Mesenchymal stem cell (in vitro differentiated cells and primary cell): ENCODE data around the gene WDR31.

ENCODE experiments used
- DNase-seq: peaks from one replicate; pipeline ENCODE4 v3.0.0-alpha.2; 2013
- H2AFZ ChIP-seq: one replicate; pipeline ENCODE4 v1.6.1; 2013; ENCODE audit warnings: low read depth, mild to moderate bottlenecking, control low read depth, inconsistent platforms, low read length, moderate library complexity
- H2AK5ac ChIP-seq: 2 replicates; pipeline ENCODE4 v1.6.1; 2013; ENCODE audit warnings: low read length, moderate library complexity, mild to moderate bottlenecking, inconsistent platforms; ENCODE audit not compliant: severe bottlenecking
- H2BK120ac ChIP-seq: one replicate; pipeline ENCODE4 v1.6.1; 2013; ENCODE audit warnings: low read depth, mild to moderate bottlenecking, inconsistent platforms, low read length, moderate library complexity
- H2BK12ac ChIP-seq, 2 experiments: one replicate each; pipeline ENCODE4 v1.6.1; 2013; ENCODE audit warnings: inconsistent platforms in 2 of 2, low read length in 2 of 2, mild to moderate bottlenecking in 2 of 2, moderate library complexity in 2 of 2, control low read depth in 1 of 2
- H2BK15ac ChIP-seq: one replicate; pipeline ENCODE4 v1.6.1; 2013; ENCODE audit warnings: mild to moderate bottlenecking, low read depth, inconsistent platforms; ENCODE audit not compliant: poor library complexity, severe bottlenecking
- H2BK5ac ChIP-seq: 2 replicates; pipeline ENCODE4 v1.6.1; 2013; ENCODE audit warnings: low read depth, mild to moderate bottlenecking, low read length, control low read depth, inconsistent platforms; ENCODE audit not compliant: poor library complexity, severe bottlenecking
- H3K14ac ChIP-seq, 2 experiments: one replicate each; pipeline ENCODE4 v1.6.1; 2013; ENCODE audit warnings: inconsistent platforms in 2 of 2, low read length in 2 of 2, control low read depth in 1 of 2, mild to moderate bottlenecking in 1 of 2, moderate library complexity in 1 of 2
- H3K18ac ChIP-seq, 2 experiments: one replicate each; pipeline ENCODE4 v1.6.1; 2013; ENCODE audit warnings: inconsistent platforms in 2 of 2, low read length in 2 of 2, control low read depth in 1 of 2, low read depth in 1 of 2, mild to moderate bottlenecking in 1 of 2
- H3K23ac ChIP-seq, 2 experiments: one replicate each; pipeline ENCODE4 v1.6.1; 2013; ENCODE audit warnings: inconsistent platforms in 2 of 2, low read length in 2 of 2, mild to moderate bottlenecking in 2 of 2, moderate library complexity in 2 of 2, control low read depth in 1 of 2
- H3K27ac ChIP-seq: 2 replicates; pipeline ENCODE4 v1.5.1; 2013; ENCODE audit warnings: mild to moderate bottlenecking, moderate library complexity, low read length, control low read depth, inconsistent platforms; ENCODE audit not compliant: poor library complexity, severe bottlenecking
- H3K27me3 ChIP-seq, 2 experiments: 2 replicates each; pipeline versions ENCODE4 v1.6.1 to v1.7.0; 2013; ENCODE audit warnings: low read length in 2 of 2, mild to moderate bottlenecking in 2 of 2, moderate library complexity in 2 of 2, control low read depth in 1 of 2, inconsistent platforms in 1 of 2; ENCODE audit not compliant: control insufficient read depth in 1 of 2, insufficient read depth in 1 of 2
- H3K36me3 ChIP-seq, 2 experiments: 2 replicates each; pipeline versions ENCODE4 v1.6.1 to v1.7.0; 2013; ENCODE audit warnings: low read length in 2 of 2, control low read depth in 1 of 2, inconsistent platforms in 1 of 2, low read depth in 1 of 2, mild to moderate bottlenecking in 1 of 2; ENCODE audit not compliant: insufficient read depth in 2 of 2, control insufficient read depth in 1 of 2
- H3K4ac ChIP-seq, 2 experiments: one replicate each; pipeline ENCODE4 v1.6.1; 2013; ENCODE audit warnings: inconsistent platforms in 2 of 2, low read length in 2 of 2, mild to moderate bottlenecking in 2 of 2, moderate library complexity in 2 of 2, control low read depth in 1 of 2, low read depth in 1 of 2
- H3K4me1 ChIP-seq: 2 replicates; pipeline ENCODE4 v1.6.1; 2013; ENCODE audit warnings: low read depth, low read length, control low read depth; ENCODE audit not compliant: control insufficient read depth, insufficient read depth
- H3K4me2 ChIP-seq: 2 replicates; pipeline ENCODE4 v1.6.1; 2013; ENCODE audit warnings: low read length, mild to moderate bottlenecking, inconsistent platforms; ENCODE audit not compliant: poor library complexity, severe bottlenecking
- H3K4me3 ChIP-seq, 2 experiments: 2 replicates each; pipeline versions ENCODE4 v1.5.1 to v1.7.0; 2013; ENCODE audit warnings: low read length in 2 of 2, mild to moderate bottlenecking in 2 of 2, control low read depth in 1 of 2, low read depth in 1 of 2; ENCODE audit not compliant: insufficient read depth in 1 of 2
- H3K79me1 ChIP-seq: replicated peaks from 2 replicates; pipeline ENCODE4 v1.6.1; 2013; ENCODE audit warnings: mild to moderate bottlenecking, control low read depth, low read length, inconsistent platforms; ENCODE audit not compliant: poor library complexity, severe bottlenecking
- H3K9ac ChIP-seq: 2 replicates; pipeline ENCODE4 v1.7.0; 2013; ENCODE audit warnings: mild to moderate bottlenecking, low read length, moderate library complexity
- H3K9me3 ChIP-seq: 2 replicates; pipeline ENCODE4 v1.7.0; 2013; ENCODE audit warnings: mild to moderate bottlenecking, low read length; ENCODE audit not compliant: control insufficient read depth
- H4K8ac ChIP-seq: one replicate; pipeline ENCODE4 v1.6.1; 2013; ENCODE audit warnings: inconsistent platforms, mild to moderate bottlenecking, low read length, moderate library complexity
- H4K91ac ChIP-seq: one replicate; pipeline ENCODE4 v1.6.1; 2013; ENCODE audit warnings: mild to moderate bottlenecking, low read length, inconsistent platforms
- WGBS: methylation state at CpG from one replicate; pipeline ENCODE4 v1.1.7; 2013; ENCODE audit warnings: mixed read lengths; 5-methylcytosine and 5-hydroxymethylcytosine counted together

Gene WDR31

GRCh38 chr9:113349445-113350094, 9.5 kb upstream of the WDR31 start, which contains the start of gene BSPRY:
TSS of gene BSPRY (plus strand) at chr9:113349541. CDS start at chr9:113349580, 39 bp downstream.
- peaks cover 6% of the 10 kb centered on the region for H3K4me1 ChIP-seq
- peak within 1 kb of the TSS; percentile 48 to 69 for H3K4me3 ChIP-seq
- peak within 1 kb of the TSS; percentile 45 for H2BK120ac ChIP-seq
- H3K27me3 ChIP-seq = peaks cover 47 to 68% of the 10 kb centered on the region in 2 experiments
- no peaks in the 10 kb centered on the region for H3K36me3 ChIP-seq
- no peaks in the 10 kb centered on the region for H3K9me3 ChIP-seq
- H4K91ac ChIP-seq = no peak within 1 kb of the TSS
- H3K79me1 ChIP-seq = no peaks in the 10 kb centered on the region
- DNase-seq = no peak
- no peak within 1 kb of the TSS for H2BK5ac ChIP-seq
- H3K27ac ChIP-seq = no peak within 1 kb of the TSS
- no peak within 1 kb of the TSS for H3K23ac ChIP-seq
- no peak within 1 kb of the TSS for H3K18ac ChIP-seq
- H3K14ac ChIP-seq = no peak within 1 kb of the TSS
- peak within 1 kb of the TSS; percentile 39 for H4K8ac ChIP-seq
- peak within 1 kb of the TSS; percentile 95 for H3K4me2 ChIP-seq
- no peak within 1 kb of the TSS for H2AK5ac ChIP-seq
- H2AFZ ChIP-seq = no peak within 1 kb of the TSS
- H2BK15ac ChIP-seq = no peak within 1 kb of the TSS
- H3K4ac ChIP-seq = no peak within 1 kb of the TSS
- H2BK12ac ChIP-seq = no peak within 1 kb of the TSS
- H3K9ac ChIP-seq = peak within 1 kb of the TSS; percentile 29
- 4% methylated on average over 56 of the region's 71 CpGs for WGBS

- 19% methylated on average over 11 of the region's 13 CpGs for WGBS
- no peak overlapping the region for H4K8ac ChIP-seq
These were observed 9.0 kb upstream of the WDR31 start for GRCh38 chr9:113349066-113349444.

GRCh38 chr9:113348437-113348836, 8.4 kb upstream of the WDR31 start:
- H3K27me3 ChIP-seq = peaks cover 37 to 59% of the 10 kb centered on the region in 2 experiments
- H3K14ac ChIP-seq = no peak overlapping the region
- DNase-seq = no peak
- no peak overlapping the region for H2BK120ac ChIP-seq
- no peak overlapping the region for H3K18ac ChIP-seq
- H3K4me3 ChIP-seq = no peak overlapping the region
- no peak overlapping the region for H4K91ac ChIP-seq
- no peak overlapping the region for H2AFZ ChIP-seq
- no peak overlapping the region for H3K27ac ChIP-seq
- H2BK5ac ChIP-seq = no peak overlapping the region
- 97% methylated on average over 2 of the region's 3 CpGs for WGBS
- no peak overlapping the region for H3K9ac ChIP-seq
- H3K9me3 ChIP-seq = no peaks in the 10 kb centered on the region
- no peak overlapping the region for H2AK5ac ChIP-seq
- no peak overlapping the region for H2BK12ac ChIP-seq
- H3K23ac ChIP-seq = no peak overlapping the region
- no peak overlapping the region for H4K8ac ChIP-seq
- no peaks in the 10 kb centered on the region for H3K79me1 ChIP-seq
- no peak overlapping the region for H3K4me2 ChIP-seq
- H3K4me1 ChIP-seq = peaks cover 6% of the 10 kb centered on the region
- no peak overlapping the region for H3K4ac ChIP-seq
- no peak overlapping the region for H2BK15ac ChIP-seq
- no peaks in the 10 kb centered on the region for H3K36me3 ChIP-seq

More at GRCh38 chr9:113349066-113349444, 9.0 kb upstream of the WDR31 start:
- peaks cover 6% of the 10 kb centered on the region for H3K4me1 ChIP-seq
- no peaks in the 10 kb centered on the region for H3K9me3 ChIP-seq
- H2BK120ac ChIP-seq = no peak overlapping the region
- H4K91ac ChIP-seq = no peak overlapping the region
- H3K27ac ChIP-seq = no peak overlapping the region
- H2AK5ac ChIP-seq = no peak overlapping the region
- H3K18ac ChIP-seq = no peak overlapping the region
- no peak overlapping the region for H3K14ac ChIP-seq
- H3K9ac ChIP-seq = no peak overlapping the region
- H2BK5ac ChIP-seq = no peak overlapping the region
- H2BK12ac ChIP-seq = no peak overlapping the region
- H3K4ac ChIP-seq = no peak overlapping the region
- H3K4me2 ChIP-seq = peak overlapping the region; percentile 95
- no peaks in the 10 kb centered on the region for H3K79me1 ChIP-seq
- DNase-seq = no peak
- no peaks in the 10 kb centered on the region for H3K36me3 ChIP-seq
- H2BK15ac ChIP-seq = no peak overlapping the region
- H3K4me3 ChIP-seq = peak overlapping the region in 1 of 2 experiments; percentile 48
- H3K23ac ChIP-seq = no peak overlapping the region
- H3K27me3 ChIP-seq = peaks cover 42 to 63% of the 10 kb centered on the region in 2 experiments
- H2AFZ ChIP-seq = no peak overlapping the region

- no peak for DNase-seq
- Histone ChIP-seq H3K4me1 (peaks cover 6% of the 10 kb centered on the region), H3K79me1 (no peaks in the 10 kb centered on the region), H3K9ac (no peak overlapping the region), H3K4me3 (no peak overlapping the region), H4K8ac (no peak overlapping the region), H3K18ac (no peak overlapping the region), H3K27me3 (peaks cover 14 to 36% of the 10 kb centered on the region in 2 experiments), H2BK12ac (no peak overlapping the region), H2AK5ac (no peak overlapping the region), H3K4me2 (no peak overlapping the region), H4K91ac (no peak overlapping the region), H3K27ac (no peak overlapping the region), H2BK5ac (no peak overlapping the region), H3K36me3 (no peaks in the 10 kb centered on the region), H2BK120ac (no peak overlapping the region), H3K14ac (no peak overlapping the region), H2BK15ac (no peak overlapping the region), H3K23ac (no peak overlapping the region), H3K4ac (no peak overlapping the region), H3K9me3 (no peaks in the 10 kb centered on the region), H2AFZ (no peak overlapping the region)
- WGBS = no CpG with 5 or more reads among the region's 1 CpG
These were observed 5.6 kb upstream of the WDR31 start for GRCh38 chr9:113345671-113346070.
